HL-60/S4 (cell line): ENCODE results near the gene TUBGCP2.

ENCODE experiments used
- in situ Hi-C: fragments of 300-500 bp; cut with MboI; formaldehyde crosslinking; loops from 2 replicates; pipeline ENCODE4 v1.14.3; 2022; ENCODE audit warnings: low sequenced_read_pairs

TUBGCP2 gene

GRCh38 chr10:133344236-133344635, 35.6 kb upstream of the TUBGCP2 start:
- in situ Hi-C loops, result no loop called here

DNA sequence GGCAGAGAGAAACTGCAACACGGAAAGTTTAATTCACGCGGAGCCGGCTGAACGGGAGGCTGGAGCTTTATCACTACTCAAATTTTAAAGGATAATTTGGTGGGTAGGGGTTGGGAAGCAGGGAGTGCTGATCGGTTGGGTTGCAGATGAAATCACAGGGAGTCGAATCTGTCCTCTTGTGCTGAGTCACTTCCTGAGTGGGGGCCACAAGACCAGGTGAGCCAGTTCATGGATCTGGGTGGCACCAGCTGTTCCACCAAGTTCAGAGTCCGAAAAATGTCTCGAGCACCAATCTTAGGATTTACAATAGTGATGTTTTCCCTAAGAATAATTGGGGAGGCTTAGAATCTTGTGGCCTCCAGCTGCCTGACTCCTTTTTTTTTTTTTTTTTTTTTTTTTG, 34.9 kb upstream of the TUBGCP2 start:
- in situ Hi-C loops, result no loop called here

GRCh38 chr10:133342942-133343341, 34.3 kb upstream of the TUBGCP2 start:
- in situ Hi-C loops, result no loop called here

GRCh38 chr10:133341983-133342382, 33.3 kb upstream of the TUBGCP2 start:
- in situ Hi-C loops, result no loop called here

GRCh38 chr10:133339708-133340380, 31.2 kb upstream of the TUBGCP2 start:
- in situ Hi-C loops, result no loop called here

DNA sequence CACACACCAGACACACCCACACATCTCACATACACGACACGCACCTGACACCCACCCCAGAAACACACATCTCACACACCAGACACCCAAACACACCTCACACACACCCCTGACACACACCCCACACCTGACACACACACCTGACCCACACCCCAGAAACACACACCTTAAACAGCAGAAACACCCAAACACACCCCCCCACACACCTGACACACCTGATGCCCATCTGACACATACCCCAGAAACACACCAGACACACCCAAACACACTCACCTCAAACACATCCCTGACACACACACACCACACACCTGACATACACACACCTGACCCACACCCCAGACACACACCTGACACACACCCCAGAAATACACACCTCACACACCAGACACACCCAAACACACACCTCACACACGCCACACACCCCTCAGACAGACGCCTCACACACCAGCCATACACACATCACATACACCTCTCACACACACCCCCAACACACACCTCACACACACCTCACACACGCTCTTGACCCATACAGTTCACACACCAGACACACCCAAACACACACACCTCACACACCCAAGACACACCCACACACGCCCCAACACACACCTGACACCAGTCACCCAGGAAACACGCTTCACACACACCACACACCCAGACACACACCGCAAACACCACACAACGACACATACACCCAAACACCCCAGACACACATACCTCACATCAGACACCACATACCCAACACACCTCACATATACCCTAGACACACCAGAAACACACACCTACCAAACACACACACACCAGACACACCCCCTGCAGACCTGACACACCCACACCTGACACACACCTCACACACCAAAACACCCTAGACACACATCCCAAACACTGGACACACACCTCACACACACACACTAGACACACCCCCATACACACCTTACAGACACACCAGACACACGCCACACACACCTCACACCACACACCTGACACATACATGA, 29.7 kb upstream of the TUBGCP2 start:
- in situ Hi-C loops, result no loop called here

GRCh38 chr10:133337370-133337725, 28.7 kb upstream of the TUBGCP2 start:
- in situ Hi-C loops, result no loop called here

GRCh38 chr10:133336577-133337369, 28.1 kb upstream of the TUBGCP2 start, which contains the start of gene CALY:
TSS of gene CALY (minus strand) at chr10:133336896. CDS start at chr10:133328989, 7,907 bp downstream.
- in situ Hi-C loops, result no loop called here

- in situ Hi-C loops, result no loop called here
Observed at GRCh38 chr10:133336118-133336576, 27.5 kb upstream of the TUBGCP2 start.

DNA sequence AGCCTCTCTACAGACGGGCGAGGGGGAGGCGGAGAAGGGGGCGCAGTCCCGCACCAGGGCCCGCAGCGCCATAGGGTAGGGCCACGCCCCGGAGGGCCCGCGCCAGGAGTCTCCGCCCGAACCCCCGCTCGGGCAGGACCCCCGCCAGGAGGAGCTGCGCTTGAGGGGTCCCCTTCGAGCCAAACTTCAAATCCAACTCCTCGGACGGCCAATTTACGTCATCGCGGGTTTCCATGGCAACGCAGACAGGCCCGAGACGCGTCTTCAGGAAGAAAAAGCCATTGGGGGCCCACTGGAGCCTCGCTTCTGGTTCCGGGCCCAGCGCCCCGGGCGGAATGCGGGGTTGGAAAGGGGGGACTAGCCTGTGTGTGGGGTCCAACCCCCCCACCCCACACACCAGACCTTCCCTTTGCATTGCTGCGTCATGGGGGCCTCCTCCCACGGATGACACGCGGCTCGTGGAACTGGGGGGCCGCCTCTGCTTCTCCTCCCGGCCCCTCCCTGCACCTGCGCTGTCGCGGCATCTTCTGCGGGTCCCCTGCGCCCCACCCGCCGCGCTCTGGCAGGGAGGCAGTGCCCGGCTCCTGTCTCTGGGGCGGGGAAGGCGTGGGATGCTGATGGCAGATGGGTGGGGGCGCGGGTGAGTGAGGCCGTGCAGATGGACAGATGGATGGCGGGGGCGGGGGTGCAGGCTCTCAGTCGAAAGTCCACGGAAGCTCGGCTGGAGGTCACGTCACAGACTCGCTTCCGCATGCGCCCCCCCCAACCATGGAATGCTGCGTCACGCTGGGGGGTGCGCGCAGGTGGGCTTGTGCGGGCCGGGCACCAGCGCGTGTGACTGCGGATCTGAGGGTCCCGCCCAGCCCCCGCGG, 26.8 kb upstream of the TUBGCP2 start:
- in situ Hi-C loops, result no loop called here

- in situ Hi-C loops, result no loop called here
Observed at GRCh38 chr10:133334503-133335245, 26.0 kb upstream of the TUBGCP2 start.

DNA sequence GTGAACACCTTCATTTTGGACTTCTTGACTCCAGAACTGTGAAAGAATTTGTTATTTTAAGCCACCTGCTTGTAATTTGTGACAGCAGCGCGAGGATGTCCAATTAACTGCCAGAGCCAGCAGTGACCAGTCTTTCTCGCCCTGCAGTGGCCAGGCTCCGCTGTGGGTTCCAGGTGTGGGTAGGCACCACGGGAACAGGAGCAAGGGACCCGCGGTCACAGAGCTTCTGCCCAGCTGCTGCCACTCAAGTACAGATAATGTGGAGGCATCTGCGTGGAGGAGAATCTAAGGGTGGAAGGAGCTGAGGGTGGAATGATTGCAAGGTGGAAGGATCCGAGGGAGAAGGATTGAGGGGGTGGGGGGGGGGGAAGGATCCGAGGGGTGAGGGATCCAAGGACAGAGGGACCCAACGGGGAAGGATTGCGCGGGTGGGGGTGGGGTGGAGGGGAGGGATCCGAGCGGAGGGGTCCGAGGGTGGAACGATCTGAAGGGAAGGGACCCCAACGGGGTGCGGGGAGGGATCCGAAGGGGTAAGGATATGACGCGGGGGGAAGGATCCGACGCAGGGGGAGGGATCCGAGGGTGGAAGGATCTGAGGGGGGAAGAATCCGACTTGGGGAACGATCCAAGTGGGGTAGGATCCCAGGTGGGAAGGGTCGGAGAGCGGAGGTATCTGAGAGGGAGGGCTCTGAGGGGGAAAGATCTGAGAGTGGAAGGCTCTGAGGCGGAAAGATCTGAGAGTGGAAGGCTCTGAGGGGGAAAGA, 24.4 kb upstream of the TUBGCP2 start:
- in situ Hi-C loops, result no loop called here

DNA sequence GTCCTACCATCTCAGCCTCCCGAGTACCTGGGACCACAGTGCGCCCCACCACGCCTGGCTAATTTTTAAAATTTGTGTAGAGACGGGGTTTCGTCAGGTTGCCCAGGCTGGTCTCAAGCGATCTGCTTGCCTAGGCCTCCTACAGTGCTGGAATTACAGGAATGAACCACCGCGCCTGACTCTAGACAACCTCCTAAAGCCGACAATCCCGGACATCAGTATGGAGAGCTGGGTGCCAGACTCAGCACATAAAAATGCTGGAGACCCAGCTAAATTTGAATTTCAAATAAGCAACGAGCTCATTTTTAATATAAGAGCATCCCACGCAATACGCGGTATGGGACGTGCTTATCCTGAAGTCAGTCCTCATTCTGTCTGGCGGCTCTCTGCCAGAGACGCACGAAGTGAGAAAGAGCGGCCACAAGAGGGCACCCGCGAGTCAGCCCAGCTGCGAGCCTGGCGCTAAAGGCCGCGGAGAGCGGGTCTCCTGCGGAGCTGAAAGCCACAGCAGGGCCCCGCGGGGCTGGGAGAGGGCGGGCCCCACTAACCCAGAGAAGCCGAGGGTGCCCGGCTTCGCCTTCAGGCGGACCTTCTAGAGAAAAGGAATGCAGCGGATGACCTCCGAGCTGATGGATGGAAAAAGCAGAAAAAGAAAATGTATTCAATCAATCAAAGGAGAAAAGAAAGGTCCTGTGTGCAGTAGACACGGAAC, 21.0 kb upstream of the TUBGCP2 start:
- in situ Hi-C loops, result no loop called here

GRCh38 chr10:133328358-133329343, 20.0 kb upstream of the TUBGCP2 start:
- in situ Hi-C loops, result no loop called here

GRCh38 chr10:133327651-133328357, 19.1 kb upstream of the TUBGCP2 start:
- in situ Hi-C loops, result no loop called here
